WTC11 (cell line): ENCODE data around the gene RETREG1. TPM values are rescaled to one million over a fixed set of nuclear protein-coding genes. Genes with fewer than 3 reads are reported as not detected.

Experiments used
- ATAC-seq: fragments of 200-7000 bp; cut with Tn5 transposase; 2 replicates; pipeline ENCODE4 v1.10.0; 2021; ENCODE audit warnings: mild to moderate bottlenecking, moderate library complexity
- CTCF ChIA-PET: fragments of 300-600 bp; sonication (Branson Sonifier 250); formaldehyde crosslinking; loops from one replicate; lab custom pipeline; 2021; ENCODE audit warnings: antibody characterized with exemption; lab: Charles Lee
- POLR2A ChIA-PET: fragments of 350-600 bp; sonication (Branson Sonifier 250); formaldehyde crosslinking; loops from one replicate; lab custom pipeline; 2021; ENCODE audit warnings: antibody characterized with exemption; lab: Charles Lee
- DNase-seq: peaks from one replicate; pipeline ENCODE4 v3.0.0; 2021; ENCODE audit warnings: low spot score
- H3K27ac Mint-ChIP-seq: 2 replicates; pipeline ENCODE4 v1.8.0; 2021; ENCODE audit warnings: mixed read lengths
- H3K27me3 Mint-ChIP-seq: 2 replicates; pipeline ENCODE4 v1.8.0; 2021; ENCODE audit warnings: low read depth, mild to moderate bottlenecking, moderate library complexity, mixed read lengths
- H3K36me3 Mint-ChIP-seq: 2 replicates; pipeline ENCODE4 v1.8.0; 2021; ENCODE audit warnings: mixed read lengths
- H3K4me1 Mint-ChIP-seq: 2 replicates; pipeline ENCODE4 v1.8.0; 2022; ENCODE audit warnings: mixed read lengths
- H3K4me3 Mint-ChIP-seq: 2 replicates; pipeline ENCODE4 v1.8.0; 2021; ENCODE audit warnings: mild to moderate bottlenecking, moderate library complexity, mixed read lengths
- H3K9me3 Mint-ChIP-seq: 2 replicates; pipeline ENCODE4 v1.8.0; 2021; ENCODE audit warnings: mixed read lengths
- ATF1 ChIP-seq: sonication (generic); formaldehyde crosslinking; IDR thresholded peaks from 2 replicates; pipeline ENCODE4 v1.8.1; 2023; ENCODE audit warnings: mild to moderate bottlenecking, moderate library complexity, missing genetic modification reagents
- ELF4 ChIP-seq: sonication (generic); formaldehyde crosslinking; IDR thresholded peaks from 2 replicates; pipeline ENCODE4 v1.8.1; 2022; ENCODE audit warnings: low read depth, mild to moderate bottlenecking, moderate library complexity, missing genetic modification reagents
- ETV6 ChIP-seq: sonication (generic); formaldehyde crosslinking; IDR thresholded peaks from 2 replicates; pipeline ENCODE4 v1.8.1; 2022; ENCODE audit warnings: mild to moderate bottlenecking, missing genetic modification reagents
- FOXJ3 ChIP-seq: sonication (generic); formaldehyde crosslinking; IDR thresholded peaks from 2 replicates; pipeline ENCODE4 v1.9.0; 2021; ENCODE audit warnings: missing genetic modification reagents, mild to moderate bottlenecking, borderline replicate concordance
- FOXP1 ChIP-seq: sonication (generic); formaldehyde crosslinking; IDR thresholded peaks from 2 replicates; pipeline ENCODE4 v1.8.0; 2022; ENCODE audit warnings: missing genetic modification reagents, mild to moderate bottlenecking, moderate library complexity, borderline replicate concordance
- GRHL2 ChIP-seq: fragments of 250-450 bp; sonication (Bioruptor Pico); IDR thresholded peaks from 2 replicates; pipeline ENCODE4 v1.8.0; 2022; ENCODE audit warnings: mild to moderate bottlenecking, moderate library complexity; ENCODE audit not compliant: insufficient replicate concordance, severe bottlenecking
- JUN ChIP-seq: sonication (generic); formaldehyde crosslinking; IDR thresholded peaks from 2 replicates; pipeline ENCODE4 v1.8.0; 2023; ENCODE audit warnings: mild to moderate bottlenecking, missing genetic modification reagents
- NR2C2 ChIP-seq: sonication (generic); formaldehyde crosslinking; IDR thresholded peaks from 2 replicates; pipeline ENCODE4 v1.8.0; 2022; ENCODE audit warnings: mild to moderate bottlenecking, missing genetic modification reagents
- RORB ChIP-seq: fragments of 250-450 bp; sonication (Bioruptor Pico); IDR thresholded peaks from 2 replicates; pipeline ENCODE4 v1.9.0; 2021; ENCODE audit warnings: mild to moderate bottlenecking
- SP1 ChIP-seq: sonication (generic); formaldehyde crosslinking; conservative IDR thresholded peaks from 2 replicates; pipeline ENCODE4 v1.8.1; 2022; ENCODE audit warnings: missing genetic modification reagents
- TCF7 ChIP-seq: sonication (generic); formaldehyde crosslinking; IDR thresholded peaks from 2 replicates; pipeline ENCODE4 v1.8.0; 2022; ENCODE audit warnings: mild to moderate bottlenecking, low read depth, missing genetic modification reagents, moderate library complexity
- ZNF138 ChIP-seq: sonication (generic); formaldehyde crosslinking; conservative IDR thresholded peaks from 2 replicates; pipeline ENCODE4 v1.8.1; 2022; ENCODE audit warnings: mild to moderate bottlenecking, moderate library complexity, missing genetic modification reagents
- ZNF232 ChIP-seq: sonication (generic); formaldehyde crosslinking; IDR thresholded peaks from 2 replicates; pipeline ENCODE4 v1.8.0; 2022; ENCODE audit warnings: mild to moderate bottlenecking, missing genetic modification reagents
- ZNF423 ChIP-seq: fragments of 250-450 bp; sonication (Bioruptor Pico); IDR thresholded peaks from 2 replicates; pipeline ENCODE4 v2.1.2; 2022; ENCODE audit warnings: mild to moderate bottlenecking, moderate library complexity
- ZNF671 ChIP-seq: fragments of 250-450 bp; sonication (Bioruptor Pico); IDR thresholded peaks from 2 replicates; pipeline ENCODE4 v1.8.0; 2021; ENCODE audit warnings: mild to moderate bottlenecking
- total RNA-seq: library from RNA; stranded (reverse); gene quantifications from 3 replicates; pipeline ENCODE4 v1.2.3, GENCODE V29; 2021
- TF ChIP-seq, protein P1 (sequence below): fragments of 250-450 bp; sonication (Bioruptor Pico); IDR thresholded peaks from 2 replicates; pipeline ENCODE4 v1.9.0; 2021; ENCODE audit warnings: mild to moderate bottlenecking, borderline replicate concordance
- TF ChIP-seq, protein P2 (sequence below): fragments of 250-450 bp; sonication (Bioruptor Pico); IDR thresholded peaks from 2 replicates; pipeline ENCODE4 v2.1.2; 2022; ENCODE audit warnings: mild to moderate bottlenecking, moderate library complexity
- TF ChIP-seq, protein P3 (sequence below): sonication (generic); formaldehyde crosslinking; IDR thresholded peaks from 2 replicates; pipeline ENCODE4 v1.8.1; 2023; ENCODE audit warnings: mild to moderate bottlenecking, missing genetic modification reagents, moderate library complexity
- TF ChIP-seq, protein P4 (sequence below): fragments of 200-600 bp; IDR thresholded peaks from 2 replicates; pipeline ENCODE4 v1.8.0; 2022; ENCODE audit warnings: antibody characterized with exemption
- TF ChIP-seq, protein P5 (sequence below): sonication (generic); formaldehyde crosslinking; IDR thresholded peaks from 2 replicates; pipeline ENCODE4 v1.8.0; 2022; ENCODE audit warnings: mild to moderate bottlenecking, missing genetic modification reagents
- TF ChIP-seq, protein P6 (sequence below): sonication (generic); formaldehyde crosslinking; IDR thresholded peaks from 2 replicates; pipeline ENCODE4 v1.8.0; 2023; ENCODE audit warnings: mild to moderate bottlenecking, missing genetic modification reagents

The RETREG1 gene
- total RNA-seq, 1 experiment from 2014 or later = 2.2 TPM

DNA sequence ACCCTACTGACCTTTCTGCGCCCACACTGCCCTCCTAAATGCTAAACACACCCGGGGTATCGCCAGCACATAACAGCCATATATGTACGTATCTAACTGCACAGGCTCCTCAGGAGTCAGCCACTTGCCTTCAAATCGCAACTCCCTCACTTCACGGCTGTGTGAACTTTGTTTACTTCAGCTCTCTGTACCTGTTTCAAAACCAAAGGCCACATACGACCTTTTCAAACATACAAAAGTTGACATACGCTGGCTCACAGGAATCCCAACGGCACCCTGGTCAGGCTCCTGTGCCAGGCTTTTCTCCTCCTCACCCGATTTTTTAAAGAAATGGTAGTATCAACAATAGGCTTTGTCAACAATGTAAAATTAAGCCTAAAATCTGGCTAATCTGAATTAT, 112.2 kb downstream of the RETREG1 start (continued):
- TF ChIP-seq, protein P1, sequence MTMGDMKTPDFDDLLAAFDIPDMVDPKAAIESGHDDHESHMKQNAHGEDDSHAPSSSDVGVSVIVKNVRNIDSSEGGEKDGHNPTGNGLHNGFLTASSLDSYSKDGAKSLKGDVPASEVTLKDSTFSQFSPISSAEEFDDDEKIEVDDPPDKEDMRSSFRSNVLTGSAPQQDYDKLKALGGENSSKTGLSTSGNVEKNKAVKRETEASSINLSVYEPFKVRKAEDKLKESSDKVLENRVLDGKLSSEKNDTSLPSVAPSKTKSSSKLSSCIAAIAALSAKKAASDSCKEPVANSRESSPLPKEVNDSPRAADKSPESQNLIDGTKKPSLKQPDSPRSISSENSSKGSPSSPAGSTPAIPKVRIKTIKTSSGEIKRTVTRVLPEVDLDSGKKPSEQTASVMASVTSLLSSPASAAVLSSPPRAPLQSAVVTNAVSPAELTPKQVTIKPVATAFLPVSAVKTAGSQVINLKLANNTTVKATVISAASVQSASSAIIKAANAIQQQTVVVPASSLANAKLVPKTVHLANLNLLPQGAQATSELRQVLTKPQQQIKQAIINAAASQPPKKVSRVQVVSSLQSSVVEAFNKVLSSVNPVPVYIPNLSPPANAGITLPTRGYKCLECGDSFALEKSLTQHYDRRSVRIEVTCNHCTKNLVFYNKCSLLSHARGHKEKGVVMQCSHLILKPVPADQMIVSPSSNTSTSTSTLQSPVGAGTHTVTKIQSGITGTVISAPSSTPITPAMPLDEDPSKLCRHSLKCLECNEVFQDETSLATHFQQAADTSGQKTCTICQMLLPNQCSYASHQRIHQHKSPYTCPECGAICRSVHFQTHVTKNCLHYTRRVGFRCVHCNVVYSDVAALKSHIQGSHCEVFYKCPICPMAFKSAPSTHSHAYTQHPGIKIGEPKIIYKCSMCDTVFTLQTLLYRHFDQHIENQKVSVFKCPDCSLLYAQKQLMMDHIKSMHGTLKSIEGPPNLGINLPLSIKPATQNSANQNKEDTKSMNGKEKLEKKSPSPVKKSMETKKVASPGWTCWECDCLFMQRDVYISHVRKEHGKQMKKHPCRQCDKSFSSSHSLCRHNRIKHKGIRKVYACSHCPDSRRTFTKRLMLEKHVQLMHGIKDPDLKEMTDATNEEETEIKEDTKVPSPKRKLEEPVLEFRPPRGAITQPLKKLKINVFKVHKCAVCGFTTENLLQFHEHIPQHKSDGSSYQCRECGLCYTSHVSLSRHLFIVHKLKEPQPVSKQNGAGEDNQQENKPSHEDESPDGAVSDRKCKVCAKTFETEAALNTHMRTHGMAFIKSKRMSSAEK (CRISPR knock-in tag) = no peak
- no peak for TF ChIP-seq JUN (CRISPR knock-in tag)
- no peak for TF ChIP-seq ETV6 (CRISPR knock-in tag)
- TF ChIP-seq, protein P2, sequence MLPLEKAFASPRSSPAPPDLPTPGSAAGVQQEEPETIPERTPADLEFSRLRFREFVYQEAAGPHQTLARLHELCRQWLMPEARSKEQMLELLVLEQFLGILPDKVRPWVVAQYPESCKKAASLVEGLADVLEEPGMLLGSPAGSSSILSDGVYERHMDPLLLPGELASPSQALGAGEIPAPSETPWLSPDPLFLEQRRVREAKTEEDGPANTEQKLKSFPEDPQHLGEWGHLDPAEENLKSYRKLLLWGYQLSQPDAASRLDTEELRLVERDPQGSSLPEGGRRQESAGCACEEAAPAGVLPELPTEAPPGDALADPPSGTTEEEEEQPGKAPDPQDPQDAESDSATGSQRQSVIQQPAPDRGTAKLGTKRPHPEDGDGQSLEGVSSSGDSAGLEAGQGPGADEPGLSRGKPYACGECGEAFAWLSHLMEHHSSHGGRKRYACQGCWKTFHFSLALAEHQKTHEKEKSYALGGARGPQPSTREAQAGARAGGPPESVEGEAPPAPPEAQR = no peak
- no peak for TF ChIP-seq GRHL2 (CRISPR knock-in tag)
- no peak for TF ChIP-seq ATF1 (CRISPR knock-in tag)
- TF ChIP-seq SP1 = no peak
- no peak for TF ChIP-seq ZNF671 (CRISPR knock-in tag)
- TF ChIP-seq, protein P3, sequence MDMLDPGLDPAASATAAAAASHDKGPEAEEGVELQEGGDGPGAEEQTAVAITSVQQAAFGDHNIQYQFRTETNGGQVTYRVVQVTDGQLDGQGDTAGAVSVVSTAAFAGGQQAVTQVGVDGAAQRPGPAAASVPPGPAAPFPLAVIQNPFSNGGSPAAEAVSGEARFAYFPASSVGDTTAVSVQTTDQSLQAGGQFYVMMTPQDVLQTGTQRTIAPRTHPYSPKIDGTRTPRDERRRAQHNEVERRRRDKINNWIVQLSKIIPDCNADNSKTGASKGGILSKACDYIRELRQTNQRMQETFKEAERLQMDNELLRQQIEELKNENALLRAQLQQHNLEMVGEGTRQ (CRISPR knock-in tag) = no peak
- no peak for TF ChIP-seq TCF7 (CRISPR knock-in tag)

DNA sequence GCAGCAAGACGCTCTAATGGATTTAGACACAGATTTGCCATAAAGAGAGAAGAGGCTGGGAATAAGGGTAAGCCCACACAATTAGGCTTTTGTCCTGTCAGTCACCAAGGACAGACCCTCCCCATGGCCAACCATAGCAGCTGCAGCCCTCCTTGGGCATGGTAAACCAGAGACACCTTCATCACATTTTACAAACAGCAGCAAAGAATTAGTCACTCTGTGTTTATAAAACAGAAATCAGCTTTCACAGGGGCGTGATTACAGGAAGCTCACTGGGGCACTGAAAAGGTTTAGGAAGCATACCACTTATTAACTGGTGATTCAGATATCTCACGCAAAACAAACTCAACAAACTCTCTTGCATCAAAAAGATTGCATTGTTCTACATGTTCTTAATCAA, 113.9 kb downstream of the RETREG1 start:
- Mint-ChIP-seq H3K4me1 (no peaks in the 10 kb centered on the region), H3K27me3 (no peaks in the 10 kb centered on the region), H3K4me3 (no peak overlapping the region), H3K36me3 (no peaks in the 10 kb centered on the region), H3K9me3 (peaks cover 3% of the 10 kb centered on the region), H3K27ac (no peak overlapping the region)
- no peak for DNase-seq
- ChIA-PET POLR2A (no interaction called here), CTCF (no interaction called here)
- no peak for TF ChIP-seq ZNF138 (CRISPR knock-in tag)
- TF ChIP-seq FOXJ3 (CRISPR knock-in tag) = no peak
- ATAC-seq = no peak

DNA sequence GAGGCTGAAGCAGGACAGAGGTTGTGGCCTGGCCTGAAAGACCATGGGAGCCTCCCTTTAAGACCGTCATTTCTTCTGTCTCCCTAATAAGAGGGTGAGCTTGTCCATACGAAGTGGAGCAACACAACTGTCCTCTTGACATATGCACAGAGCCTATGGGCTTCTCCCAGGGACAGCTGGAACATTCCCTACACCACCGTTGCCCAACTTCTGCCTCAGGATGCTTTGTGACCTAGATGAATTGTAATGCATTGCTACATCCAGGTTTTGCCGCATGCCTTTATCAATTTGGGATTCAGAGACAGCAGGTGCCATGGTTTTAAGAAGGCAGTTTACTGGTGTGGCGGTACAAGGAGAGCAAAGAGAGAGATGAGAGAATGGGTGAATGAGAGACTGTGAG, 116.8 kb downstream of the RETREG1 start:
- peaks cover 18% of the 10 kb centered on the region for H3K36me3 Mint-ChIP-seq
- no peak overlapping the region for H3K4me3 Mint-ChIP-seq
- no peak overlapping the region for H3K27ac Mint-ChIP-seq
- CTCF ChIA-PET = no interaction called here
- H3K4me1 Mint-ChIP-seq = no peaks in the 10 kb centered on the region
- H3K27me3 Mint-ChIP-seq = no peaks in the 10 kb centered on the region; the same call in 1 of the 2 replicates
- POLR2A ChIA-PET = no interaction called here
- ATAC-seq (no peak), DNase-seq (no peak)
- H3K9me3 Mint-ChIP-seq = peaks cover 31% of the 10 kb centered on the region
- TF ChIP-seq, protein P4, sequence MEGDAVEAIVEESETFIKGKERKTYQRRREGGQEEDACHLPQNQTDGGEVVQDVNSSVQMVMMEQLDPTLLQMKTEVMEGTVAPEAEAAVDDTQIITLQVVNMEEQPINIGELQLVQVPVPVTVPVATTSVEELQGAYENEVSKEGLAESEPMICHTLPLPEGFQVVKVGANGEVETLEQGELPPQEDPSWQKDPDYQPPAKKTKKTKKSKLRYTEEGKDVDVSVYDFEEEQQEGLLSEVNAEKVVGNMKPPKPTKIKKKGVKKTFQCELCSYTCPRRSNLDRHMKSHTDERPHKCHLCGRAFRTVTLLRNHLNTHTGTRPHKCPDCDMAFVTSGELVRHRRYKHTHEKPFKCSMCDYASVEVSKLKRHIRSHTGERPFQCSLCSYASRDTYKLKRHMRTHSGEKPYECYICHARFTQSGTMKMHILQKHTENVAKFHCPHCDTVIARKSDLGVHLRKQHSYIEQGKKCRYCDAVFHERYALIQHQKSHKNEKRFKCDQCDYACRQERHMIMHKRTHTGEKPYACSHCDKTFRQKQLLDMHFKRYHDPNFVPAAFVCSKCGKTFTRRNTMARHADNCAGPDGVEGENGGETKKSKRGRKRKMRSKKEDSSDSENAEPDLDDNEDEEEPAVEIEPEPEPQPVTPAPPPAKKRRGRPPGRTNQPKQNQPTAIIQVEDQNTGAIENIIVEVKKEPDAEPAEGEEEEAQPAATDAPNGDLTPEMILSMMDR = no peak
- TF ChIP-seq ZNF232 (CRISPR knock-in tag) (no peak), FOXP1 (CRISPR knock-in tag) (no peak), ELF4 (CRISPR knock-in tag) (no peak), NR2C2 (CRISPR knock-in tag) (no peak), ZNF423 (CRISPR knock-in tag) (no peak), RORB (CRISPR knock-in tag) (no peak)
- TF ChIP-seq, protein P5, sequence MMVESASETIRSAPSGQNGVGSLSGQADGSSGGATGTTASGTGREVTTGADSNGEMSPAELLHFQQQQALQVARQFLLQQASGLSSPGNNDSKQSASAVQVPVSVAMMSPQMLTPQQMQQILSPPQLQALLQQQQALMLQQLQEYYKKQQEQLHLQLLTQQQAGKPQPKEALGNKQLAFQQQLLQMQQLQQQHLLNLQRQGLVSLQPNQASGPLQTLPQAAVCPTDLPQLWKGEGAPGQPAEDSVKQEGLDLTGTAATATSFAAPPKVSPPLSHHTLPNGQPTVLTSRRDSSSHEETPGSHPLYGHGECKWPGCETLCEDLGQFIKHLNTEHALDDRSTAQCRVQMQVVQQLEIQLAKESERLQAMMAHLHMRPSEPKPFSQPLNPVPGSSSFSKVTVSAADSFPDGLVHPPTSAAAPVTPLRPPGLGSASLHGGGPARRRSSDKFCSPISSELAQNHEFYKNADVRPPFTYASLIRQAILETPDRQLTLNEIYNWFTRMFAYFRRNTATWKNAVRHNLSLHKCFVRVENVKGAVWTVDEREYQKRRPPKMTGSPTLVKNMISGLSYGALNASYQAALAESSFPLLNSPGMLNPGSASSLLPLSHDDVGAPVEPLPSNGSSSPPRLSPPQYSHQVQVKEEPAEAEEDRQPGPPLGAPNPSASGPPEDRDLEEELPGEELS (CRISPR knock-in tag) = no peak
- TF ChIP-seq, protein P6, sequence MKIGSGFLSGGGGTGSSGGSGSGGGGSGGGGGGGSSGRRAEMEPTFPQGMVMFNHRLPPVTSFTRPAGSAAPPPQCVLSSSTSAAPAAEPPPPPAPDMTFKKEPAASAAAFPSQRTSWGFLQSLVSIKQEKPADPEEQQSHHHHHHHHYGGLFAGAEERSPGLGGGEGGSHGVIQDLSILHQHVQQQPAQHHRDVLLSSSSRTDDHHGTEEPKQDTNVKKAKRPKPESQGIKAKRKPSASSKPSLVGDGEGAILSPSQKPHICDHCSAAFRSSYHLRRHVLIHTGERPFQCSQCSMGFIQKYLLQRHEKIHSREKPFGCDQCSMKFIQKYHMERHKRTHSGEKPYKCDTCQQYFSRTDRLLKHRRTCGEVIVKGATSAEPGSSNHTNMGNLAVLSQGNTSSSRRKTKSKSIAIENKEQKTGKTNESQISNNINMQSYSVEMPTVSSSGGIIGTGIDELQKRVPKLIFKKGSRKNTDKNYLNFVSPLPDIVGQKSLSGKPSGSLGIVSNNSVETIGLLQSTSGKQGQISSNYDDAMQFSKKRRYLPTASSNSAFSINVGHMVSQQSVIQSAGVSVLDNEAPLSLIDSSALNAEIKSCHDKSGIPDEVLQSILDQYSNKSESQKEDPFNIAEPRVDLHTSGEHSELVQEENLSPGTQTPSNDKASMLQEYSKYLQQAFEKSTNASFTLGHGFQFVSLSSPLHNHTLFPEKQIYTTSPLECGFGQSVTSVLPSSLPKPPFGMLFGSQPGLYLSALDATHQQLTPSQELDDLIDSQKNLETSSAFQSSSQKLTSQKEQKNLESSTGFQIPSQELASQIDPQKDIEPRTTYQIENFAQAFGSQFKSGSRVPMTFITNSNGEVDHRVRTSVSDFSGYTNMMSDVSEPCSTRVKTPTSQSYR = no peak
